Endothelial cell of umbilical vein (primary cell): Measurements from ENCODE around the gene KLF16. TPM values are rescaled to one million over a fixed set of nuclear protein-coding genes. Genes with fewer than 3 reads are reported as not detected.

Experiments
- BruUV-seq: library from RNA; stranded (reverse); fragments of 400-500 nt; replicated peaks from 2 replicates; lab custom pipeline; 2021; lab: Mats Ljungman, UMichigan
- CTCF ChIA-PET: fragments of 300-600, 350-600 bp; sonication (Branson Sonifier 250); formaldehyde crosslinking; loops from one replicate; lab custom pipeline; 2021; ENCODE audit warnings: antibody characterized with exemption, inconsistent platforms; lab: Charles Lee
- POLR2A ChIA-PET: fragments of 300-600, 350-600 bp; sonication (Branson Sonifier 250); formaldehyde crosslinking; loops from one replicate; lab custom pipeline; 2021; ENCODE audit warnings: antibody characterized with exemption, inconsistent platforms; lab: Charles Lee
- DNase-seq: peaks from one replicate; pipeline ENCODE4 v3.0.0-alpha.2; 2011; ENCODE audit warnings: low read depth, low spot score
- FAIRE-seq: peaks from 2 replicates; lab custom pipeline; 2011; peaks lifted over from hg19 to GRCh38; lab: Jason Lieb, UNC
- H2AFZ ChIP-seq: 2 replicates; pipeline ENCODE4 v1.6.0; 2012; ENCODE audit warnings: low read depth, low read length, control low read depth, inconsistent platforms
- H3K27ac ChIP-seq: 2 replicates; pipeline ENCODE4 v1.5.1; 2011; ENCODE audit warnings: low read depth, mild to moderate bottlenecking, control low read depth, low read length, moderate library complexity; ENCODE audit not compliant: insufficient read depth
- H3K27me3 ChIP-seq, 2 experiments: 2 replicates each; pipeline versions ENCODE4 v1.6.0 to v1.6.1; 2011; ENCODE audit warnings: low read length in 2 of 2, mixed read lengths in 1 of 2; ENCODE audit not compliant: control insufficient read depth in 2 of 2, insufficient read depth in 2 of 2
- H3K36me3 ChIP-seq, 2 experiments: 2 replicates in 1 of 2; 3 replicates in 1 of 2; pipeline ENCODE4 v1.5.1; 2011; ENCODE audit warnings: low read length in 2 of 2, mild to moderate bottlenecking in 1 of 2, moderate library complexity in 1 of 2; ENCODE audit not compliant: control insufficient read depth in 2 of 2, insufficient read depth in 2 of 2; ENCODE audit errors: extremely low read depth in 1 of 2
- H3K4me1 ChIP-seq: 3 replicates; pipeline ENCODE4 v1.5.1; 2011; ENCODE audit warnings: mild to moderate bottlenecking, low read length; ENCODE audit not compliant: control insufficient read depth, insufficient read depth; ENCODE audit errors: extremely low read depth
- H3K4me2 ChIP-seq: 2 replicates; pipeline ENCODE4 v1.6.1; 2011; ENCODE audit warnings: low read length, control low read depth, mixed read lengths; ENCODE audit not compliant: insufficient read depth
- H3K4me3 ChIP-seq, 3 experiments: fragments of 200-600 bp in 1 of 3; sonication (generic), shearing (Covaris generic) in 1 of 3; replicated peaks in 1 of 3; 2 replicates each; pipeline ENCODE4 v1.5.1; 2011 to 2016; ENCODE audit warnings: control low read depth in 3 of 3, low read length in 3 of 3, mild to moderate bottlenecking in 2 of 3, inconsistent platforms in 1 of 3, low read depth in 1 of 3, moderate library complexity in 1 of 3; ENCODE audit not compliant: insufficient read depth in 1 of 3
- H3K79me2 ChIP-seq: 2 replicates; pipeline ENCODE4 v1.6.0; 2012; ENCODE audit warnings: low read length, inconsistent platforms; ENCODE audit not compliant: control insufficient read depth, insufficient read depth
- H3K9ac ChIP-seq: replicated peaks from 2 replicates; pipeline ENCODE3; 2011; ENCODE audit warnings: low read length, control low read depth; ENCODE audit not compliant: insufficient read depth; ENCODE audit errors: extremely low read depth
- H3K9me1 ChIP-seq: replicated peaks from 3 replicates; pipeline ENCODE4 v1.6.0; 2011; ENCODE audit warnings: mild to moderate bottlenecking, low read length; ENCODE audit not compliant: control insufficient read depth, insufficient read depth; ENCODE audit errors: extremely low read depth
- H3K9me3 ChIP-seq: replicated peaks from 2 replicates; pipeline ENCODE4 v1.5.1; 2012; ENCODE audit warnings: low read length, inconsistent platforms; ENCODE audit not compliant: control insufficient read depth, insufficient read depth
- H4K20me1 ChIP-seq: replicated peaks from 2 replicates; pipeline ENCODE3; 2011; ENCODE audit warnings: mild to moderate bottlenecking, low read length; ENCODE audit not compliant: control insufficient read depth, insufficient read depth; ENCODE audit errors: extremely low read depth
- EZH2 ChIP-seq: IDR thresholded peaks from 2 replicates; pipeline ENCODE4 v1.6.1; 2012; ENCODE audit warnings: borderline replicate concordance, low read depth, mild to moderate bottlenecking, moderate library complexity, low read length, inconsistent platforms; ENCODE audit not compliant: severe bottlenecking
- FOS ChIP-seq: IDR thresholded peaks from 2 replicates; pipeline ENCODE4 v1.6.1; 2011; ENCODE audit warnings: mild to moderate bottlenecking, low read length, moderate library complexity, borderline replicate concordance; ENCODE audit not compliant: insufficient read depth
- GATA2 ChIP-seq: IDR thresholded peaks from 2 replicates; pipeline ENCODE4 v1.7.0; 2011; ENCODE audit warnings: low read depth, mild to moderate bottlenecking, moderate library complexity, mixed read lengths, low read length; ENCODE audit not compliant: insufficient read length, insufficient read depth
- JUN ChIP-seq: IDR thresholded peaks from 2 replicates; pipeline ENCODE4 v1.6.1; 2011; ENCODE audit warnings: borderline replicate concordance, low read depth; ENCODE audit not compliant: insufficient read length, insufficient read depth
- MYC ChIP-seq: IDR thresholded peaks from one replicate; pipeline ENCODE4 v1.6.1; 2011; ENCODE audit warnings: mild to moderate bottlenecking, low read depth, low read length
- POLR2A ChIP-seq: IDR thresholded peaks from 2 replicates; pipeline ENCODE4 v1.6.1; 2012; ENCODE audit warnings: low read depth, mild to moderate bottlenecking, control low read depth, low read length
- POLR2AphosphoS5 ChIP-seq: IDR thresholded peaks from 2 replicates; pipeline ENCODE4 v1.6.1; 2012; ENCODE audit warnings: low read depth, mild to moderate bottlenecking, control low read depth, low read length, moderate library complexity; ENCODE audit not compliant: insufficient read depth
- dilution Hi-C: fragments of 300-500 bp; cut with MboI; formaldehyde crosslinking; loops from one replicate; pipeline ENCODE4 v1.15.0; 2019; ENCODE audit warnings: low sequenced_read_pairs; ENCODE audit not compliant: extremely low pct_ligation_motif_present
- intact Hi-C: fragments of 100-400 bp; cut with micrococcal nuclease; formaldehyde crosslinking; loops from one replicate; pipeline ENCODE4 v1.10.0; 2022
- polyA plus RNA-seq, 4 experiments: library from polyadenylated mRNA; depleted of rRNA in 3 of 4; stranded (reverse) in 3 of 4; unstranded in 1 of 4; fragments of >200 nt; gene quantifications; 2 replicates each; pipeline versions ENCODE4 v1.2.1 to v1.2.3, GENCODE V29; 2011 to 2012; ENCODE audit warnings: missing spikeins in 1 of 4
- total RNA-seq: library from RNA; stranded (reverse); gene quantifications from 2 replicates; pipeline ENCODE4 v1.2.3, GENCODE V29; 2021
- TF ChIP-seq, protein P1 (sequence below): IDR thresholded peaks from 2 replicates; pipeline ENCODE4 v1.6.1; 2011; ENCODE audit not compliant: insufficient read depth, insufficient read length
- TF ChIP-seq, protein P2 (sequence below), 2 donors: IDR thresholded peaks; 1 replicate in 1 of 2; 2 replicates in 1 of 2; pipeline ENCODE4 v1.5.1; 2011; ENCODE audit warnings: low read length in 2 of 2, mild to moderate bottlenecking in 2 of 2, moderate library complexity in 2 of 2, control low read depth in 1 of 2, inconsistent platforms in 1 of 2, low read depth in 1 of 2; ENCODE audit not compliant: insufficient read depth in 1 of 2; ENCODE audit errors: extremely low read depth in 1 of 2

The KLF16 gene
- total and polyA plus RNA-seq, 2 donors (not counting 3 experiments of a cell fraction or from before 2014, with no cell fraction given): 11.6 to 36.6 TPM

DNA sequence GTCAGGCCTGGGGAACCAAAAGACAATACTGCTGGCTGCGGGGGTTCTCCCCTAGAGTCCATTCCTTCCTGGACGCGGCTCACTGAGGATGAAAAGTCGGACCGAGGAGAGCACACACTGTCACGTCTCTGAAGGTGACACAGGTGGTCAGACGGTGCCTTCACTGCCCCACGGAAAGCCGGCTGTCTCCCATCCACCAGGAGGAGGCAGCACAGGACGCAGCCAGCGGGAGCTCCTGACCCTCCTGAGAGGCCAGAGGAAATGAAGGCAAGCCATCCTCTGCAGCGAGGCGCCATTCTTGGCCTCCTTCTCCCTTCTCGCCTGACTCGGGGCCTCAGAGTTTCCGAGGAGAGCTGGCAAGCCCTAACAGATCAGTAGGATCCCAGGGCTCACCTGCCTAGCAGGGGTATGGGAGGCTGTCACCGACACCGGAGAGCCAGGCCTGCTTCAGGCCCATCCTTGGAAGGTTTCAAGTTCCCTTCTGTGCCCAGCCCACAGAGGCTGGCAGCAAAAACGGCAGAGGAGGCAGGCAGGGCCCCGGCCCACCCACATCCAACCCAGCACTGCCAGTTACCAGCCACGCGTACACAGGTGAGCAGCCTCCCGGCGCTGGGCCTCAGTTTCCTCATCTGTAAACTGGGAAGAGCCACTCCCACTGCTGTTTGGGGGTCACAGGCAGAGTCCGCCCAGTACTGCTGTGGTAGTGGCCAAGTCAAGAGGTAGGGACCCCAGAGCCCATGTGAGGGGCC, 19.6 kb downstream of the KLF16 start:
- no peak overlapping the region for H3K9ac ChIP-seq
- no peak overlapping the region for H3K27ac ChIP-seq
- H3K36me3 ChIP-seq: peaks cover 0 to 5% of the 10 kb centered on the region in 2 experiments
- FAIRE-seq (no peak), DNase-seq (no peak)
- peaks cover 25% of the 10 kb centered on the region for H3K4me1 ChIP-seq
- dilution Hi-C loops (no loop called here), intact Hi-C loops (no loop called here)
- no peaks in the 10 kb centered on the region for H3K27me3 ChIP-seq
- no peak overlapping the region for H3K4me3 ChIP-seq
- H3K79me2 ChIP-seq: peaks cover 88% of the 10 kb centered on the region
- no peak overlapping the region for H3K4me2 ChIP-seq
- H4K20me1 ChIP-seq: no peaks in the 10 kb centered on the region
- BruUV-seq: no TSS peak
- H2AFZ ChIP-seq: no peak overlapping the region
- POLR2A ChIA-PET: no interaction called here
- TF ChIP-seq, protein P1, sequence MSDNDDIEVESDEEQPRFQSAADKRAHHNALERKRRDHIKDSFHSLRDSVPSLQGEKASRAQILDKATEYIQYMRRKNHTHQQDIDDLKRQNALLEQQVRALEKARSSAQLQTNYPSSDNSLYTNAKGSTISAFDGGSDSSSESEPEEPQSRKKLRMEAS: no peak
- TF ChIP-seq, protein P2, sequence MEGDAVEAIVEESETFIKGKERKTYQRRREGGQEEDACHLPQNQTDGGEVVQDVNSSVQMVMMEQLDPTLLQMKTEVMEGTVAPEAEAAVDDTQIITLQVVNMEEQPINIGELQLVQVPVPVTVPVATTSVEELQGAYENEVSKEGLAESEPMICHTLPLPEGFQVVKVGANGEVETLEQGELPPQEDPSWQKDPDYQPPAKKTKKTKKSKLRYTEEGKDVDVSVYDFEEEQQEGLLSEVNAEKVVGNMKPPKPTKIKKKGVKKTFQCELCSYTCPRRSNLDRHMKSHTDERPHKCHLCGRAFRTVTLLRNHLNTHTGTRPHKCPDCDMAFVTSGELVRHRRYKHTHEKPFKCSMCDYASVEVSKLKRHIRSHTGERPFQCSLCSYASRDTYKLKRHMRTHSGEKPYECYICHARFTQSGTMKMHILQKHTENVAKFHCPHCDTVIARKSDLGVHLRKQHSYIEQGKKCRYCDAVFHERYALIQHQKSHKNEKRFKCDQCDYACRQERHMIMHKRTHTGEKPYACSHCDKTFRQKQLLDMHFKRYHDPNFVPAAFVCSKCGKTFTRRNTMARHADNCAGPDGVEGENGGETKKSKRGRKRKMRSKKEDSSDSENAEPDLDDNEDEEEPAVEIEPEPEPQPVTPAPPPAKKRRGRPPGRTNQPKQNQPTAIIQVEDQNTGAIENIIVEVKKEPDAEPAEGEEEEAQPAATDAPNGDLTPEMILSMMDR (IDR thresholded peaks at IDR 0.05; ENCODE audit: extremely low read depth in 1 of 2, insufficient read depth in 1 of 2, low read depth in 1 of 2, low read length in 2 of 2): peak; percentile 20 to 36
- no peaks in the 10 kb centered on the region for H3K9me3 ChIP-seq
- H3K9me1 ChIP-seq: no peaks in the 10 kb centered on the region
- CTCF ChIA-PET: interaction anchor here (7.6 kb wide), 1 partner anchor 16 kb away, joined by 83 read pairs; no protein-coding TSS in a partner anchor

DNA sequence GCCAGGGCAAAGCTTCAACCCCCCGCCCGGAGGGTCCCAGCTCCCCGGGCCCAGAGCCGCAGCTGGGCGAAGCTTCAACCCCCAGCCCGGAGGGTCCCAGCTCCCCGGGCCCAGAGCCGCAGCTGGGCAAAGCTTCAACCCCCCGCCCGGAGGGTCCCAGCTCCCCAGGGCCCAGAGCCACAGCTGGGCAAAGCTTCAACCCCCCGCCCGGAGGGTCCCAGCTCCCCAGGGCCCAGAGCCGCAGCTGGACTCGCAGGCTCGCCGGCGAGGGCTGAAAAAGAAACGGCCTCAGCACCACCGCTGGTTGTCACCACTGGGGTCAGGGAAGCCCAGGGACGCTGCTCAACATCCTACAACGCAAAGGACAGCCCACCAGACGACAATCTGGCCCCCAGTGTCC, 20.3 kb downstream of the KLF16 start:
- Histone ChIP-seq H3K9me1 (no peaks in the 10 kb centered on the region), H3K36me3 (peaks cover 0 to 5% of the 10 kb centered on the region in 2 experiments), H3K4me2 (no peak overlapping the region), H3K9ac (no peak overlapping the region), H3K27ac (no peak overlapping the region), H4K20me1 (no peaks in the 10 kb centered on the region), H3K27me3 (no peaks in the 10 kb centered on the region), H3K79me2 (peaks cover 92% of the 10 kb centered on the region), H2AFZ (no peak overlapping the region), H3K4me1 (peaks cover 25% of the 10 kb centered on the region), H3K4me3 (no peak overlapping the region), H3K9me3 (no peaks in the 10 kb centered on the region)
- intact Hi-C loops: no loop called here
- no TSS peak for BruUV-seq
- TF ChIP-seq JUN (no peak), EZH2 (no peak), MYC (no peak), POLR2AphosphoS5 (no peak), FOS (no peak), POLR2A (no peak), GATA2 (no peak)
- TF ChIP-seq, protein P2 (IDR thresholded peaks at IDR 0.05; ENCODE audit: extremely low read depth in 1 of 2, insufficient read depth in 1 of 2, low read depth in 1 of 2, low read length in 2 of 2): no peak
- TF ChIP-seq, protein P1: no peak
- dilution Hi-C loops: no loop called here
- ChIA-PET POLR2A (no interaction called here), CTCF (interaction anchor here (0.6 to 7.6 kb wide), 2 partner anchors 15 to 712 kb away, joined by 3 to 83 read pairs; no protein-coding TSS in a partner anchor)
- FAIRE-seq (no peak), DNase-seq (no peak)
